Ovary (tissue), 9 donors: ENCODE results near the gene IDH3A. TPM values are rescaled to one million over a fixed set of nuclear protein-coding genes. Genes with fewer than 3 reads are reported as not detected.
"Not testable (repeated sequence)": the region's sequence is repeated elsewhere in the genome, so short reads cannot be mapped to it uniquely, and the experiment has no call there.

Experiments used
- DNase-seq, 5 donors: peaks; one replicate each; pipeline ENCODE4 v3.0.0-alpha.2; 2019 to 2020
- H3K27ac ChIP-seq, 2 donors: fragments of 200-600 bp; one replicate each; pipeline versions ENCODE4 v1.5.1 to v1.8.0; 2019 to 2022
- H3K27me3 ChIP-seq: fragments of 200-600 bp; one replicate; pipeline ENCODE4 v1.8.0; 2022
- H3K36me3 ChIP-seq: fragments of 200-600 bp; sonication (generic); one replicate; pipeline ENCODE4 v1.5.1; 2019
- H3K4me1 ChIP-seq: one replicate; pipeline ENCODE4 v1.8.1; 2013; ENCODE audit warnings: mild to moderate bottlenecking, moderate library complexity; ENCODE audit not compliant: insufficient read depth
- H3K4me3 ChIP-seq: fragments of 200-600 bp; sonication (generic); one replicate; pipeline ENCODE4 v1.5.1; 2017
- H3K9me3 ChIP-seq, 2 donors: fragments of 200-600 bp in 1 of 2; sonication (generic) in 1 of 2; one replicate each; pipeline versions ENCODE4 v1.5.1 to v1.8.1; 2013 to 2019; ENCODE audit warnings: mild to moderate bottlenecking in 1 of 2, moderate library complexity in 1 of 2
- EP300 ChIP-seq: sonication (generic); formaldehyde crosslinking; IDR thresholded peaks from one replicate; pipeline ENCODE4 v1.6.1; 2017; ENCODE audit warnings: antibody characterized with exemption
- POLR2A ChIP-seq: fragments of 450-650 bp; IDR thresholded peaks from one replicate; pipeline ENCODE4 v1.6.1; 2017; ENCODE audit warnings: antibody characterized with exemption, mild to moderate bottlenecking, moderate library complexity
- WGBS, 3 donors: extraction: QIAGEN DNeasy Blood & Tissue Kit in 1 of 3; methylation state at CpG; one replicate each; pipeline versions ENCODE4 v1.1.5 to v1.1.7; 2013 to 2017; 5-methylcytosine and 5-hydroxymethylcytosine counted together
- intact Hi-C, 4 donors: fragments of 100-400 bp; cut with DNase I; formaldehyde crosslinking; loops; one replicate each; pipeline versions ENCODE4 v1.11.0 to v1.15.1; 2022 to 2023
- polyA plus RNA-seq, 2 donors: library from polyadenylated mRNA; stranded (reverse); fragments of 200-250 nt in 1 of 2; fragments of 350-450 nt in 1 of 2; fragmentation: Illumina TruSeq in 1 of 2; extraction: RNeasy Lipid Tissue Mini Kit (QIAGEN cat#74804) in 1 of 2; gene quantifications; one replicate each; pipeline ENCODE4 v1.2.3, GENCODE V29; 2013 to 2014
- total RNA-seq, 7 donors: library from RNA; depleted of rRNA in 2 of 7; stranded (reverse); fragments of >200 nt in 2 of 7; fragmentation: NEBNext Ultra II Directional in 3 of 7; extraction: Animal tissue kit (Norgen Biotek cat#: 25700) in 3 of 7; gene quantifications; one replicate each; pipeline versions ENCODE4 v1.1.0 to v1.2.4, GENCODE V29; 2016 to 2023
- TF ChIP-seq, protein P1 (sequence below), 3 donors: fragments of 450-650 bp in 2 of 3; fragments of 200-600 bp in 1 of 3; IDR thresholded peaks; one replicate each; pipeline versions ENCODE4 v1.5.1 to v1.8.0; 2016 to 2022; ENCODE audit warnings: antibody characterized with exemption in 3 of 3, mild to moderate bottlenecking in 1 of 3
- donor health status: DM: no; HTN: no; CAD: no; lungs with moderate emphysema.
- donor health status: DM: no; HTN: no; CAD: no.
- donor health status: Bipolar disorder and iron deficiency.
- donor health status: DM: yes; HTN: yes; CAD: no.
- donor health status: DM: no; HTN: no; CAD: no.
- donor health status: DM: yes; HTN: yes; CAD: no.

Gene IDH3A
- total and polyA plus RNA-seq, 9 donors, result 19.4 to 82.4 (median 58.6) TPM

DNA sequence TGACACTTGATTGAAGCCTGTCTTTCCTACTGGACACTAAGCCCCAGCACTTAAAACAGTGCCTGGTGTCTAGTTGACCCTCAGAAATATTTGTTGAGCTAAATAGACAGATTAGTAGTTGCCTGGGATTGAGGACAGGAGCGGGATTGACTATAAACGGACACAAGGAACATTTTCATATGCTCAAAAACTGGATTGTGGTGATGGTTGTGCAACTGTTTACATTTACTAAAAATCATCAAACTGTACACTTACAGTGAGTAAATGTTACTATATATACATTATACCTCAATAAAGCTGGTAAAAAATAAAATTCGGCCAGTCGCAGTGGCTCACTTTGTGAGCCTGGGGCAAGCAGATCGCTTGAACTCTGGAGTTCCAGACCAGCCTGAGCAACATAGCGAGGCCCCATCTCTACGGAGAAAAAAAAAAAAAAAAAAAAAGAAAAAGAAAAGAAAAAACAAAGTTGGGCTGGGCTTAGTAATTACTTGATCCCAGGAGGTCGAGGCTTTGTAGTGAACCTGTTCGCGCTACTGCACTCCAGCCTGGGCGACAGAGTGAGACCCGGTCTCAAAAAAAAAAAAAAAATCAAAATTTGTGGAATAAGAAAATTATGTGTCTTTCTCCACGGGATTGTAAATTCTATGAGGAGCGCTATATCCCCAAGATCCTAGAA lies 632 bp upstream of the IDH3A start:
- intact Hi-C loops, result no loop called here
- H3K36me3 ChIP-seq, result no peaks in the 10 kb centered on the region
- no peak for TF ChIP-seq EP300
- TF ChIP-seq, protein P1, sequence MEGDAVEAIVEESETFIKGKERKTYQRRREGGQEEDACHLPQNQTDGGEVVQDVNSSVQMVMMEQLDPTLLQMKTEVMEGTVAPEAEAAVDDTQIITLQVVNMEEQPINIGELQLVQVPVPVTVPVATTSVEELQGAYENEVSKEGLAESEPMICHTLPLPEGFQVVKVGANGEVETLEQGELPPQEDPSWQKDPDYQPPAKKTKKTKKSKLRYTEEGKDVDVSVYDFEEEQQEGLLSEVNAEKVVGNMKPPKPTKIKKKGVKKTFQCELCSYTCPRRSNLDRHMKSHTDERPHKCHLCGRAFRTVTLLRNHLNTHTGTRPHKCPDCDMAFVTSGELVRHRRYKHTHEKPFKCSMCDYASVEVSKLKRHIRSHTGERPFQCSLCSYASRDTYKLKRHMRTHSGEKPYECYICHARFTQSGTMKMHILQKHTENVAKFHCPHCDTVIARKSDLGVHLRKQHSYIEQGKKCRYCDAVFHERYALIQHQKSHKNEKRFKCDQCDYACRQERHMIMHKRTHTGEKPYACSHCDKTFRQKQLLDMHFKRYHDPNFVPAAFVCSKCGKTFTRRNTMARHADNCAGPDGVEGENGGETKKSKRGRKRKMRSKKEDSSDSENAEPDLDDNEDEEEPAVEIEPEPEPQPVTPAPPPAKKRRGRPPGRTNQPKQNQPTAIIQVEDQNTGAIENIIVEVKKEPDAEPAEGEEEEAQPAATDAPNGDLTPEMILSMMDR (IDR thresholded peaks at IDR 0.05), result no peak
- TF ChIP-seq POLR2A, result no peak
- 10 to 17% (median 15%) methylated on average over 14 of the region's 14 CpGs for WGBS, 3 donors
- H3K27ac ChIP-seq, result no peak overlapping the region
- H3K9me3 ChIP-seq, result no peaks in the 10 kb centered on the region
- peak overlapping the region; percentile 59 for H3K4me3 ChIP-seq
- no peaks in the 10 kb centered on the region for H3K4me1 ChIP-seq
- DNase-seq, result no peak
- H3K27me3 ChIP-seq, result no peaks in the 10 kb centered on the region

DNA sequence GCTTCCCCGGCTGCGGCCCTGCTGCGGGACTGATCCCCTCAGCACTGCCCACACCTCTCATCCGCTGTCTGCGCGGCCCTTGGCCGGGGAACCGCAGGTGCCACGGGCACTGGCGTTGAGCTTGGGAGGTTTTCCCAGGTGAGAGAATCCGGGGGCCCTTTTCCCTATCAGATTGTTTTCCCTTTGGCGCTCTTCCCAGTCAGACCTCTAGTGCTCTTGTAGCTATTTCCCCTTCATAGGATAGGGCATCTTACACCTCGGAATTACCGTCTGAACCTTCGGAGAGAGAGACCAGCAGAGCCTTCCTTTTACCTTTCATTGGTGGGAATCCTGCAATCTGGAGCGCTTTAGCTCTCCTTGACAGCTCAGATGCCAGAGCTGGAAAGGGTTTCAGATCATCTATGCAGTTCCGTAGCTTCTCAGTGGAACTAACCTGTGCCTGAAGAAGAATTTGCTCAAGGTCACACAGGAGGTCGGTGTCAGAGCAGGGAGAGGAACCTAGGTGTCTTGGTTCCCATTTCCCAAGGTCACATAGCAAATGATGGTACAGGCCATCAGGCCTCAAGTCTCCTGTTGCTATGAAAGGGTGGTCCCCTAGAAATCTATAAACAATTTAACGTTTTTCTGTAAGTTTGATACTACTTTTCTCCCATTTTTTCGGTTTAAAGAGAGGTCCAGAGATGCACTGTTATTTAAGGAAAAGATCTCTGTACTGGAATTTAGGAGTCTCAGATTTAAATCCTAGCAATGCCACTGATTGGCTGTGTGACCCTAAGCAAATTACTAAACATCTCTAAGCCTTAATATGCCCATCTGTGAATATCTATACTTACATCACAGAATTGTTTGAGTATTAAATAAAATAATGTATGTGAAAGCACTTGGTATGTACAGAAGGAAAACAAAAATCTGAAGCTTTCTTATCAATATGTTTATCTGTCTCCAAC lies 916 bp downstream of the IDH3A start:
- DNase-seq, result no peak
- Histone ChIP-seq H3K27me3 (no peaks in the 10 kb centered on the region), H3K4me3 (peak overlapping the region; percentile 59), H3K27ac (peak overlapping the region; percentile 82 to 86), H3K36me3 (no peaks in the 10 kb centered on the region), H3K9me3 (no peaks in the 10 kb centered on the region), H3K4me1 (no peaks in the 10 kb centered on the region)
- intact Hi-C loops, result no loop called here
- TF ChIP-seq EP300 (no peak), POLR2A (no peak)
- TF ChIP-seq, protein P1 (IDR thresholded peaks at IDR 0.05), result no peak
- 8 to 10% (median 8%) methylated on average over 20 of the region's 20 CpGs for WGBS, 3 donors

DNA sequence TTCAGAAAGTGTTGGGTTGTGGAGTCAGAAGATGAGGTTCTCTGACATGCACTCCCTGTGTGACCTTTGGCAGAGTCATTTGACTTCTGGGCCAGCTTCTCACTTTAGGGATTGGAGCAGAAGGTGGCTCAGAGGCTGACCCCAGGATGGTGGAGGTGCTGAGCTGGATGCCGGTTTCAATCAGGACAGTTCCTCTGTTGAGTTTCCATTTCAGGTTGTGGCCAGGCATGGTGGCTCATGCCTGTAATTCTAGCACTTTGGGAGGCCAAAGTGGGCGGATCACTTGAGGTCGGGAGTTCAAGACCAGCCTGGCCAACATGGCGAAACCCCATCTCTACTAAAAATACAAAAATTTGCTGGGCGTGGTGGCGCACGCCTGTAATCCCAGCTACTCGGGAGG lies 1.9 kb downstream of the IDH3A start:
- intact Hi-C loops, H3K36me3 ChIP-seq, H3K27ac ChIP-seq, H3K4me3 ChIP-seq, H3K4me1 ChIP-seq, DNase-seq, H3K27me3 ChIP-seq, H3K9me3 ChIP-seq: not testable (repeated sequence)
- WGBS, 3 donors, result 93 to 96% (median 95%) methylated on average over 8 of the region's 8 CpGs

DNA sequence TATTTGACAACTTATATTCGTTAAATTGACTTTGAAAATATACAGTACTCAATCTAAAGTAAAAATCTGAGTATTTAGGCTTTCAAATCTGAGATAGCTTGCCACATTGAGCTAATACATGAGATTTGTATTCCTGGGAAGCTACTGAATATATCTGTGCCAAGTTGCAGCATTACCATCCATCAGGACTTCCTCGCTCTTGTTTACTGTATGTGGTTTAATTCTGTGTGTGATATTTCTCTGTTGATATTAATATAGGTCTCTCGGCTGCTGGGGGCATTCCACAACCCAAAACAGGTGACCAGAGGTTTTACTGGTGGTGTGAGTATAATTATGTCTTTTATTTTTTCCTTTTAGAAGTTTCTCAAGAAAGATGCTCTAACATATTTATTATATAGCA lies 5.8 kb downstream of the IDH3A start:
- intact Hi-C loops, result no loop called here
- Histone ChIP-seq H3K27me3 (no peaks in the 10 kb centered on the region), H3K27ac (no peak overlapping the region), H3K36me3 (no peaks in the 10 kb centered on the region), H3K9me3 (no peaks in the 10 kb centered on the region), H3K4me1 (no peaks in the 10 kb centered on the region), H3K4me3 (no peak overlapping the region)
- TF ChIP-seq, protein P1 (IDR thresholded peaks at IDR 0.05), result no peak
- TF ChIP-seq POLR2A, result no peak
- TF ChIP-seq EP300, result no peak
- no peak for DNase-seq
- WGBS, 3 donors, result 83 to 85% (median 84%) methylated on average over 3 of the region's 3 CpGs
